IMR-90 (cell line): Measurements from ENCODE around the gene GDF10. TPM values are rescaled to one million over a fixed set of nuclear protein-coding genes. Genes with fewer than 3 reads are reported as not detected.

Experiments used
- ATAC-seq: fragments of 200-7000 bp; cut with Tn5 transposase; 2 replicates; pipeline ENCODE4 v1.9.1; 2020; ENCODE audit warnings: low read depth, mild to moderate bottlenecking, moderate library complexity
- BruUV-seq: library from RNA; stranded (reverse); fragments of 400-500 nt; replicated peaks from 2 replicates; lab custom pipeline; 2021; lab: Mats Ljungman, UMichigan
- CTCF ChIA-PET: fragments of 300-600 bp; formaldehyde crosslinking; extraction: SDS; loops from one replicate; lab custom pipeline; 2021; ENCODE audit warnings: antibody characterized with exemption; lab: Yijun Ruan, JAX
- POLR2A ChIA-PET: fragments of 300-600 bp; sonication (Branson Sonifier 250); formaldehyde crosslinking; loops from one replicate; lab custom pipeline; 2022; ENCODE audit warnings: antibody characterized with exemption; ENCODE audit not compliant: unreplicated experiment; lab: Charles Lee
- DNase-seq: peaks from one replicate; pipeline ENCODE4 v3.0.0; 2013
- H2AFZ ChIP-seq: replicated peaks from 2 replicates; pipeline ENCODE3; 2013; ENCODE audit warnings: low read length, mild to moderate bottlenecking; ENCODE audit not compliant: poor library complexity
- H2AK5ac ChIP-seq: 2 replicates; pipeline ENCODE4 v1.6.1; 2013; ENCODE audit warnings: low read depth, low read length, inconsistent platforms
- H2AK9ac ChIP-seq: replicated peaks from 2 replicates; pipeline ENCODE3; 2013; ENCODE audit warnings: mild to moderate bottlenecking, low read depth, low read length, moderate library complexity; ENCODE audit not compliant: poor library complexity
- H2BK120ac ChIP-seq: 2 replicates; pipeline ENCODE4 v1.6.1; 2013; ENCODE audit warnings: low read depth, low read length, inconsistent platforms
- H2BK15ac ChIP-seq: 3 replicates; pipeline ENCODE4 v1.6.1; 2013; ENCODE audit warnings: low read depth, low read length, inconsistent platforms
- H2BK20ac ChIP-seq: 2 replicates; pipeline ENCODE4 v1.6.1; 2013; ENCODE audit warnings: low read depth, mild to moderate bottlenecking, inconsistent platforms, low read length, moderate library complexity
- H2BK5ac ChIP-seq: 2 replicates; pipeline ENCODE4 v1.6.1; 2013; ENCODE audit warnings: mild to moderate bottlenecking, low read depth, low read length, inconsistent platforms; ENCODE audit not compliant: poor library complexity, severe bottlenecking
- H3K14ac ChIP-seq: replicated peaks from 2 replicates; pipeline ENCODE4 v1.6.1; 2013; ENCODE audit warnings: low read depth, low read length, inconsistent platforms
- H3K18ac ChIP-seq: 2 replicates; pipeline ENCODE4 v1.6.1; 2013; ENCODE audit warnings: low read depth, low read length, control low read depth
- H3K23ac ChIP-seq: 2 replicates; pipeline ENCODE4 v1.6.1; 2013; ENCODE audit warnings: low read depth, low read length, inconsistent platforms
- H3K27ac ChIP-seq: 2 replicates; pipeline ENCODE4 v1.5.1; 2013; ENCODE audit warnings: mild to moderate bottlenecking, control low read depth, low read length; ENCODE audit not compliant: insufficient read depth
- H3K27me3 ChIP-seq: 2 replicates; pipeline ENCODE4 v1.6.1; 2013; ENCODE audit warnings: low read length; ENCODE audit not compliant: control insufficient read depth, insufficient read depth
- H3K36me3 ChIP-seq: 2 replicates; pipeline ENCODE4 v1.6.1; 2013; ENCODE audit warnings: low read length, mixed read lengths; ENCODE audit not compliant: control insufficient read depth, insufficient read depth
- H3K4ac ChIP-seq: 2 replicates; pipeline ENCODE4 v1.6.1; 2013; ENCODE audit warnings: low read depth, low read length, inconsistent platforms
- H3K4me1 ChIP-seq: 2 replicates; pipeline ENCODE4 v1.6.1; 2013; ENCODE audit warnings: low read length, mixed read lengths; ENCODE audit not compliant: control insufficient read depth, insufficient read depth
- H3K4me2 ChIP-seq: 2 replicates; pipeline ENCODE4 v1.6.1; 2013; ENCODE audit warnings: low read depth, mild to moderate bottlenecking, control low read depth, low read length, moderate library complexity
- H3K4me3 ChIP-seq: 2 replicates; pipeline ENCODE4 v1.5.1; 2013; ENCODE audit warnings: low read depth, mild to moderate bottlenecking, control low read depth, low read length, moderate library complexity; ENCODE audit not compliant: insufficient read depth
- H3K56ac ChIP-seq: 2 replicates; pipeline ENCODE4 v1.6.1; 2013; ENCODE audit warnings: low read length, inconsistent platforms; ENCODE audit not compliant: insufficient read depth; ENCODE audit errors: extremely low read depth
- H3K79me1 ChIP-seq, 2 experiments: 2 replicates each; pipeline ENCODE4 v1.6.1; 2013; ENCODE audit warnings: low read length in 2 of 2, inconsistent platforms in 1 of 2, low read depth in 1 of 2
- H3K9ac ChIP-seq: 2 replicates; pipeline ENCODE4 v1.6.1; 2013; ENCODE audit warnings: low read depth, low read length, control low read depth
- H3K9me1 ChIP-seq: 2 replicates; pipeline ENCODE4 v1.6.1; 2013; ENCODE audit warnings: low read length, inconsistent platforms; ENCODE audit not compliant: insufficient read depth
- H3K9me3 ChIP-seq: 2 replicates; pipeline ENCODE4 v1.6.1; 2013; ENCODE audit warnings: low read length; ENCODE audit not compliant: control insufficient read depth, insufficient read depth
- H4K20me1 ChIP-seq: 2 replicates; pipeline ENCODE4 v1.6.1; 2013; ENCODE audit warnings: low read length, inconsistent platforms; ENCODE audit not compliant: insufficient read depth
- H4K5ac ChIP-seq: 2 replicates; pipeline ENCODE4 v1.6.1; 2013; ENCODE audit warnings: mild to moderate bottlenecking, low read depth, low read length, control low read depth
- H4K8ac ChIP-seq, 2 experiments: 2 replicates each; pipeline ENCODE4 v1.6.1; 2013; ENCODE audit warnings: low read depth in 2 of 2, low read length in 2 of 2, control low read depth in 1 of 2, inconsistent platforms in 1 of 2
- H4K91ac ChIP-seq: 2 replicates; pipeline ENCODE4 v1.6.1; 2013; ENCODE audit warnings: low read depth, low read length, inconsistent platforms; ENCODE audit not compliant: insufficient read depth
- CEBPB ChIP-seq: IDR thresholded peaks from 2 replicates; pipeline ENCODE4 v1.6.1; 2012; ENCODE audit warnings: low read depth, low read length, improper control_type of control experiment
- WGBS, 2 experiments: methylation state at CpG; one replicate each; pipeline versions ENCODE4 v1.1.5 to v1.1.7; 2013; ENCODE audit warnings: missing lambda C conversion rate in 2 of 2; ENCODE audit not compliant: insufficient read length in 1 of 2; ENCODE audit errors: extremely low coverage in 2 of 2; 5-methylcytosine and 5-hydroxymethylcytosine counted together
- dilution Hi-C: fragments of 300-500 bp; cut with HindIII; formaldehyde crosslinking; loops from one replicate; pipeline ENCODE4 v1.14.3; 2018; ENCODE audit warnings: low sequenced_read_pairs; ENCODE audit not compliant: unreplicated experiment
- in situ Hi-C: fragments of 300-500 bp; cut with MboI; formaldehyde crosslinking; loops from 3 replicates; pipeline ENCODE4 v1.14.3; 2019; ENCODE audit warnings: low sequenced_read_pairs, inconsistent platforms, mixed read lengths
- intact Hi-C: fragments of 100-400 bp; cut with micrococcal nuclease; formaldehyde crosslinking; loops from 2 replicates; pipeline ENCODE4 v1.10.0; 2022
- polyA plus RNA-seq, 3 experiments: library from polyadenylated mRNA; depleted of rRNA; stranded (reverse); fragments of >200 nt; gene quantifications; 2 replicates each; pipeline ENCODE4 v1.2.3, GENCODE V29; 2012; ENCODE audit warnings: low replicate concordance in 1 of 3
- total RNA-seq: library from RNA; depleted of rRNA; stranded (reverse); fragments of >200 nt; gene quantifications from 2 replicates; pipeline ENCODE4 v1.2.3, GENCODE V29; 2012

The GDF10 gene
- total and polyA plus RNA-seq, 2 of the 4 experiments (the other 2 are of a cell fraction): 0.34 TPM; not detected in 1

GRCh38 chr10:47286591-47287315 lies 13.2 kb upstream of the GDF10 start:
- no peak overlapping the region for H2BK120ac ChIP-seq
- H3K27ac ChIP-seq: no peak overlapping the region
- no peak for ATAC-seq
- no peak overlapping the region for H3K4ac ChIP-seq
- no peak overlapping the region for H3K9ac ChIP-seq
- no peak overlapping the region for H3K23ac ChIP-seq
- H2AK5ac ChIP-seq: no peak overlapping the region
- no peak overlapping the region for H2BK20ac ChIP-seq
- H3K27me3 ChIP-seq: peaks cover 29% of the 10 kb centered on the region
- no peak overlapping the region for H4K91ac ChIP-seq
- dilution Hi-C loops: no loop called here
- no peaks in the 10 kb centered on the region for H3K9me3 ChIP-seq
- H4K5ac ChIP-seq: no peak overlapping the region
- POLR2A ChIA-PET: no interaction called here
- no peaks in the 10 kb centered on the region for H4K20me1 ChIP-seq
- no TSS peak for BruUV-seq
- 80% methylated on average over 1 of the region's 4 CpGs; no CpG with 5 or more reads in 1 of the 2 experiments for WGBS, 2 experiments
- no peaks in the 10 kb centered on the region for H3K4me1 ChIP-seq
- no peak overlapping the region for H3K18ac ChIP-seq
- H3K79me1 ChIP-seq: no peaks in the 10 kb centered on the region
- no peak for DNase-seq
- H3K4me3 ChIP-seq: no peak overlapping the region
- H3K4me2 ChIP-seq: no peak overlapping the region
- no peaks in the 10 kb centered on the region; the same call in 1 of the 2 replicates for H3K9me1 ChIP-seq
- no peak overlapping the region for H2AK9ac ChIP-seq
- CTCF ChIA-PET: interaction anchor here (0.6 kb wide), 1 partner anchor 94 kb away, joined by 3 read pairs; no protein-coding TSS in a partner anchor
- H3K14ac ChIP-seq: no peak overlapping the region
- intact Hi-C loops: no loop called here
- H2BK15ac ChIP-seq: no peak overlapping the region
- H4K8ac ChIP-seq: no peak overlapping the region
- TF ChIP-seq CEBPB: no peak
- no peak overlapping the region for H2BK5ac ChIP-seq
- in situ Hi-C loops: no loop called here
- H3K56ac ChIP-seq: no peak overlapping the region
- H2AFZ ChIP-seq: no peak overlapping the region
- no peaks in the 10 kb centered on the region for H3K36me3 ChIP-seq
